Neuron (in vitro differentiated cells): ENCODE measurements around the gene FERMT1.
"Not testable (repeated sequence)": the region's sequence is repeated elsewhere in the genome, so short reads cannot be mapped to it uniquely, and the experiment has no call there.

Experiments used
- H2AFZ ChIP-seq: one replicate; pipeline ENCODE4 v1.6.1; 2013; ENCODE audit warnings: low read depth, mild to moderate bottlenecking, inconsistent platforms, low read length, moderate library complexity
- H3K27me3 ChIP-seq: one replicate; pipeline ENCODE4 v1.6.1; 2013; ENCODE audit warnings: low read length; ENCODE audit not compliant: insufficient read depth
- H3K36me3 ChIP-seq: one replicate; pipeline ENCODE4 v1.6.1; 2013; ENCODE audit warnings: low read length; ENCODE audit not compliant: insufficient read depth
- H3K4me1 ChIP-seq: one replicate; pipeline ENCODE4 v1.6.1; 2013; ENCODE audit warnings: low read length; ENCODE audit not compliant: insufficient read depth
- H3K4me3 ChIP-seq: 2 replicates; pipeline ENCODE4 v1.5.1; 2013; ENCODE audit warnings: mild to moderate bottlenecking, low read length, moderate library complexity
- H3K9me3 ChIP-seq: one replicate; pipeline ENCODE4 v1.6.1; 2013; ENCODE audit warnings: low read length

The FERMT1 gene

DNA sequence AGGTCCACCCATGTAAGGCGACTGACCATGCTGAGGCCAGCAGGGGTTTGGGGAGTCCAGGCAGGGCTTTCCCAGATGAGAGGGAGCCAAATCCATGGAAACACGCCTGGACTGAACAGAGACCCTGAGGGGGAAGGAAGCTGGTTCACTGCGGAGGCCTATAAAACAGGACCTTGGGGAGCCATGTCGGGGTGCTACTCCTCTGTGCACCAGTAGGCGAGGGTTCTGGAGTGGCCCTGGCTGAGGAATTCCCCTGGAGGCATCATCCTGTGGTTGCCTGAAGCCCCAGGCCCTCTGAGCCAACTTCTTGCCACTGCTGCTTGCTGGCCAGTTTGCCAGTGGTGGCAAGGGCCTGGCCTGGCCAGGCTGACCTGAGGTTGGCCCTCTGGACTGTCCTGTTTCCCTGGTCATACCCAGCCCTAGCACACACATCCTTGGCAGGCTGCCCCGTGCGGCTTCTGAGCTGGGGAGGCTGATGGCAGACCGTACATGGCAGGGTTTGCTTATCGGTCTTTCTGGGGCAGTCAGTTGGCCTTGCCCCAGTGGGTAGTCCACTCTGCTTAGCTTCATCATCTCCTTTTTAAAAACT, 66.8 kb downstream of the FERMT1 start:
- no peak overlapping the region for H2AFZ ChIP-seq
- H3K36me3 ChIP-seq = no peaks in the 10 kb centered on the region
- H3K9me3 ChIP-seq = no peaks in the 10 kb centered on the region
- H3K27me3 ChIP-seq = peaks cover 31% of the 10 kb centered on the region
- no peaks in the 10 kb centered on the region for H3K4me1 ChIP-seq
- H3K4me3 ChIP-seq = no peak overlapping the region

DNA sequence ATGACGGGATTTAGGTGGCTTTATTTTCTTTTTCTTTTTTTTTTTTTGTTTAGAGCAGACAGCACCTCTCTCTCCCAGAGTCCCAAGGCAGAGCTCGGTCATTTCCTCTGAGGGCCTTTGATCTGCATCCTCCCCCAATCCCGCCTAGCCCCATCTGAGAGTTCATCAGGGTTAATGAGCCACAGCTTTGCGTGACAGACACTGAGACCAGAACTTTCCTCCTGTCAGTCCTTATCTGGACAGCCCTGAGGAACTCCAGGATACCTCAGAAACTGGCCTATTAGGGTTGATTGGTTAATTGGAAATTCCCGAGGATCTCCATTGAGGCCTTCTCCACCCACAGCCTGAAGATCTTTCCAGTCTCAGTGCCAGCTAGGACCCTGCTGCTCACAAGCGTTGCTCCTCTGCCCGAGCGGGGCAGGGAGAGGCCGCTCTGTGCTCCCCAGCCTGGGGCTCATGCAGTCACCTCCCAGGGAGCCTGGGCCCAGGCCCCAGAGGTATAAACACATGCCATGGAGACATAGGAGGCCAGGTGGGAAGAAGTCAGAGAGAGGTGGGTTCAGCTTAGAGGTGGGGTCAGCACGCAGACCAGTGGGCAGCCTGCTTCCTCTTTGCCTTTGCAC, 67.6 kb downstream of the FERMT1 start:
- H3K36me3 ChIP-seq = no peaks in the 10 kb centered on the region
- peaks cover 39% of the 10 kb centered on the region for H3K27me3 ChIP-seq
- H2AFZ ChIP-seq = no peak overlapping the region
- no peaks in the 10 kb centered on the region for H3K4me1 ChIP-seq
- no peak overlapping the region for H3K4me3 ChIP-seq
- no peaks in the 10 kb centered on the region for H3K9me3 ChIP-seq

DNA sequence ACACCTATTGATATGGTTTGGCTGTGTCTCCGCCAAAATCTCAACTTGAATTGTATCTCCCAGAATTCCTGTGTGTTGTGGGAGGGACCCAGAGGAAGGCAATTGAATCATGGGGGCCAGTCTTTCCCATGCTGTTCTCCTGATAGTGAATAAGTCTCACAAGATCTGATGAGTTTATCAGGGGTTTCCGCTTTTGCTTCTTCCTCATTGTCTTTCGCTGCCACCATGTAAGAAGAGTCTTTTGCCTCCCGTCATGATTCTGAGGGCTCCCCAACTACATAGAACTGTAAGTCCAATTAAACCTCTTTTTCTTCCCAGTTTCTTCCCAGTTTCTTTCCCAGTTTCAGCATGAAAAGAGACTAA, 68.2 kb downstream of the FERMT1 start:
- peaks cover 45% of the 10 kb centered on the region for H3K27me3 ChIP-seq
- H3K4me3 ChIP-seq, H3K36me3 ChIP-seq, H3K9me3 ChIP-seq, H3K4me1 ChIP-seq, H2AFZ ChIP-seq: not testable (repeated sequence)

DNA sequence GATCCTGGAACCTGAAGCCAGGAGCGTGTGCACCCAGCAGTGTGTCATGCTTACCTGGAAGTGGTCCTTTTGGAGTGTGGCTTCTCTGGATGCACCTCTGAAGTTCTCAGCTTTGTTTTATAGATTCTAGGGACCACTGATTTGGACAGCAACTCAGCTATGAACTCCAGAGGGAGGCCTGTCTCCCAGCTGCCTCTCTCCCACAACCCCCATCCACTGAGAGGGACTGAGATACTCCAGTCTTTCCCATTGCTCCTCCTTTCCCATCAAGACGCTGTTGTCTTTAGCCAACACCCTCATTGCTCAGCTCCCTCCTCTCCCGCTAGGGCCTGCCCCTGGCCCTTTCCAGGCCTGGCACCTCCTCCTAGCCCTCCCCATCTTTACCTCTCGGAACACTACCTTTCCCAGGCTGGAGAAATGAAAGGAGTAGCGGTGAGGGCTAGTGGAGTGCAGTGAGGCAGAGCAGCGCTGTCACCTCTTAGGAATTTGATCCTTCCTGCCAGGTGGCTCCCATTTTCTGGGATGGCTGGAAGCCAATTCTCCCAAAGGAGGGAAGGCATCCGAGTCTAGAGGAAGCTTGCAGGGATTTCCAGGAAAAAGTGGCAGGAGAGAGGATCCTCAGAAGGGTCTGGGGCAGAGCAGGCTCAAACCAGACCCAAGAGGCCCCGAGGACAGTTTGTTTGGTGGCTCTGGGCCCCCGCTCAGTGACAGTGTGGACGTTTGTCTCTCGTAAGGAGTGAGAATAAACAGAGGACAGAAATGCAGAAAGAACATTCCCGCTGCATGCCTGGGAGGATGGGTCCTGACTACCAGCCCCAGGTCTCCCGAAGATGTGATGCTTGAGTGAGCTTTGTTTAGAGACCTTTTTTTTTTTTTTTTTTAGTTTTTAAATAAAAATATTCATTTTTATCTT, 68.8 kb downstream of the FERMT1 start, which contains the start of gene LRRN4:
TSS of gene LRRN4 (minus strand) at position 285 of the 913 bp plus-strand sequence. CDS start 1,261 bp downstream, outside the sequence.
- Histone ChIP-seq H2AFZ (no peak within 1 kb of the TSS), H3K9me3 (no peaks in the 10 kb centered on the region), H3K4me1 (no peaks in the 10 kb centered on the region), H3K4me3 (no peak within 1 kb of the TSS), H3K36me3 (no peaks in the 10 kb centered on the region), H3K27me3 (peaks cover 46% of the 10 kb centered on the region)

DNA sequence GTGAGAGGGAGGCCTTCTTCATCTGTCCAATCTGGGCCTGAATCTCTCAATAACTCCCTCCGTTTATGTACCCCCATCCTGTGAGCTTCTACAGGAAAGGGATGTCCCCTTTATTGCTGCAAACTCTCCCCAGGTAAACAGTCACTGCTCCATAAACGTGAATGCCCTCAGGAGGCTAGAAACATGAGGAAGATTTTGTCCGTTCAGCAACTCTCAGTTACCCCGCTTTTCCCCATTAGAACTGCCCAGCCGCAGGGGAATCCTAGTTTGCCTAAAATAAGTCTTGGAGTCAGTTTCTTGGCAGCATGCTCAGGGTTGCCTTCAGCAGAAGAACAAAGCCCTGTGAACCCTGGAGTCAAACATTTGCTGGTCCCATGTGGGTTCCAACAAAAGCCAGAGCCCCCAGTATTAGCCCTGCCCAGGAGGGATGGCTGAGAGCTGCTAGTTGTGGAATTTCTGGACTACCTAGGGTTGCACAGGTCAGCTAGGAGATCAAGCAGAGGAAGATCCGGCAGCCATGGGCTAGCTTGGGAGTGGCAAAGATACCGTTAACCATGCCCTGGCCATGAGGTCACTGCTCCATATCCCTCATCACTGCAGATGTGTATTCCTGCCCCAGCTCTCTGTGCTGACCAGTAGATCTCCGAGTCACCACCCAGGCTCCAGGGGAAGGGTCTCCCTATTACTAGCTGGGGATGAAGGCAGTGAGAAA, 69.6 kb downstream of the FERMT1 start:
- Histone ChIP-seq H3K27me3 (peaks cover 46% of the 10 kb centered on the region), H3K4me3 (no peak overlapping the region)

DNA sequence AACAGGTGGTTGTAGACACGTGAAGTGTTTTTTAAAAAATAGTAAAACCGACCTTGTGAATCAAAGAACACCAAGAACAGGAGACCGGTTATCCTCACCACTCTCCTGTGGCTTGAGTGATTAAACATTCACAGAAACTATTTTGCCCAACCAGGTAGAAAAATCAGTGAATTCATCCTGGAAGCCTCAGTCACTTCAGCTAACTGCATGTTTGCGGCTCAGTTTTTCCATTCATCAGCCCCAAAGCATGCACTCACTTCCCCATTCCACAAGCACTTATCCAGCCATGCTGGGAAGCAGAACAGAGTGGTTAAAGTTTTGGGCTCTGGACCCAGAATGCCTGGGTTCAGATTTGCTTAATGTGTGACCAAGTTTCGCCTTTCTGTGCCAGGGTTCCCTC, 71.3 kb downstream of the FERMT1 start:
- no peak overlapping the region for H3K4me3 ChIP-seq
- no peaks in the 10 kb centered on the region for H3K36me3 ChIP-seq
- peaks cover 46% of the 10 kb centered on the region for H3K27me3 ChIP-seq

More for the DNA sequence above, 69.6 kb downstream of the FERMT1 start:
- Histone ChIP-seq H3K9me3 (no peaks in the 10 kb centered on the region), H3K36me3 (no peaks in the 10 kb centered on the region), H3K4me1 (no peaks in the 10 kb centered on the region), H2AFZ (no peak overlapping the region)

DNA sequence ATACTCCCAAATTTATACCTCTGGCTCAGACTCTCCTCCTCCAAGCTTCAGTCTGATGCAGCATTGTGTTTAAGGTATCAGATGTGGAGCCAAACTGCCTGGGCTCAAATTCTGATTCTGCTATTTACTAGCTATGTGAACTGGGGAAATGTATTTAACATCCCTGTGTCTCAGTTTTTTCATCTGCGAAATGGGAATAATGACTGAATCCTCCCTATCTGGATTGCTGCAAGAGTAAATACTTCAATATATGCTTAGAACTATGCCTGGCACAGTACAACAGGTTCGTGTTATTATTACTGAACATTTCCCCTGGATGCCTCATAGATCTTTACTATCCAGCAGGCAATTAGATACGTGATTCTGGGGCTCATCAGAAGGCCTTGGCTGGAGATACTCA, 74.4 kb downstream of the FERMT1 start:
- H3K27me3 ChIP-seq = peaks cover 38% of the 10 kb centered on the region
- H3K9me3 ChIP-seq = no peaks in the 10 kb centered on the region
- H3K4me3 ChIP-seq = no peak overlapping the region
- no peaks in the 10 kb centered on the region for H3K4me1 ChIP-seq
- H2AFZ ChIP-seq = no peak overlapping the region
- no peaks in the 10 kb centered on the region for H3K36me3 ChIP-seq

More for the DNA sequence above, 71.3 kb downstream of the FERMT1 start:
- Histone ChIP-seq H3K4me1 (no peaks in the 10 kb centered on the region), H2AFZ (peak overlapping the region; percentile 78), H3K9me3 (no peaks in the 10 kb centered on the region)

DNA sequence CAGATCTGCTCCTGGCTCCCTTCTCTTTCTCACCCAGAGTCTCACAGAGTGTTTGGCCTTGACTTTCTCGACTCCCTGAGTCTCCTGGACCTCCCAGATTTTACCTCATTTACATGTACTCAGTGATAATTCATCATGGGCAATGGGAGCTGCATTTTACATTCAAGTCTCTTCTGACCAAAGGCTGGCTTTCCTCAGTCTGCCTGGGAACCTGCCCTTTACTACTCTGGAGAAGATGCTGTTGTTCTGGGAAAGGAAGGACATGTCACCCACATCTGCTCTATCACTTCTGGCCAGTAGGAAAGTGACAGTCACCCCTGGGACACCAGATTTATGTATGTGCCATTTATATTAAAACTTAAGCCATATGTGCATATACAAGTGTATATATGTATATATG, 76.4 kb downstream of the FERMT1 start:
- H3K27me3 ChIP-seq = peaks cover 19% of the 10 kb centered on the region
- no peak overlapping the region for H2AFZ ChIP-seq
- no peak overlapping the region for H3K4me3 ChIP-seq
- peaks cover 6% of the 10 kb centered on the region for H3K36me3 ChIP-seq
- no peaks in the 10 kb centered on the region for H3K4me1 ChIP-seq
- no peaks in the 10 kb centered on the region for H3K9me3 ChIP-seq

DNA sequence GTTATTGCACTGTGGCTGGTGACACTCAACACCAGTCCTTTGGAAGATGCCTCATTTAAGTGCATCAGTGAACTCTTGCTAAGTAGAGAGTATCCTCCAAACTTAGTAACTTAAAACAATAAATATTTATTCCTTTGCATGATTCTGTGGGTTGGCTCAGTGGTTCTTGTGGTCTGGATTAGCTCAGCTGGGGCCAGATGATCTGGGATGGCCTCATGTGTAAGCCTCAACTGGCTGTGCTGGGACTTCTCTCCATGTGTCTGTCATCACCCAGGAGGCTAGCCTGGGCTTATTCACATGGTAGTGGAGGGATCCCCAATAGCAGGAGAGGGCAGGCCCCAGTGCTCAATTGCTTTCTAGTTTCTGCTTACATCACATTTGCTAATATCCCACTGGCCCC, 77.3 kb downstream of the FERMT1 start:
- H3K27me3 ChIP-seq = peaks cover 10% of the 10 kb centered on the region
- peaks cover 5% of the 10 kb centered on the region for H3K9me3 ChIP-seq
- H2AFZ ChIP-seq = no peak overlapping the region
- H3K36me3 ChIP-seq = peaks cover 15% of the 10 kb centered on the region
- no peaks in the 10 kb centered on the region for H3K4me1 ChIP-seq
- H3K4me3 ChIP-seq = no peak overlapping the region

DNA sequence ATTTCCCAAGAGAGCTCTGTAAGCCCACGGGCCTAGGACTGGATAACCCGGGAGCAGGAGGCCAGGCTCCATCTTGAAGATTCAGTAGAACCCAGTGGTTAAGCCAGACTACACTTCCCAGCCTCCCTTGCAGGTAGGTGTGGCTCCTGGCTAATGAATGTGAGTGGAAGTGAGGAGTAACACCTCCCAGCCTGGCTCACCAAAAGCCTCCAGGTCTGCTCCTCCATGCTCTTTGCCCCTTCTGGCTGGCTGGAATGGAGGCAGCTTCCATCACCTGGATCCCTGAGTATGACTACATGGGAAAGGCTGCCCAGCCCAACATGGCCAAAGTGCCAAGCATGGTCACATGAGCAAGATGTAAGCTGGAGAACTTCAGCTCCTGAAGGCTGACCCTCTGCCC, 78.7 kb downstream of the FERMT1 start:
- Histone ChIP-seq H3K4me3 (no peak overlapping the region), H3K27me3 (no peaks in the 10 kb centered on the region), H3K4me1 (no peaks in the 10 kb centered on the region), H2AFZ (no peak overlapping the region), H3K9me3 (peaks cover 5% of the 10 kb centered on the region), H3K36me3 (peaks cover 27% of the 10 kb centered on the region)

DNA sequence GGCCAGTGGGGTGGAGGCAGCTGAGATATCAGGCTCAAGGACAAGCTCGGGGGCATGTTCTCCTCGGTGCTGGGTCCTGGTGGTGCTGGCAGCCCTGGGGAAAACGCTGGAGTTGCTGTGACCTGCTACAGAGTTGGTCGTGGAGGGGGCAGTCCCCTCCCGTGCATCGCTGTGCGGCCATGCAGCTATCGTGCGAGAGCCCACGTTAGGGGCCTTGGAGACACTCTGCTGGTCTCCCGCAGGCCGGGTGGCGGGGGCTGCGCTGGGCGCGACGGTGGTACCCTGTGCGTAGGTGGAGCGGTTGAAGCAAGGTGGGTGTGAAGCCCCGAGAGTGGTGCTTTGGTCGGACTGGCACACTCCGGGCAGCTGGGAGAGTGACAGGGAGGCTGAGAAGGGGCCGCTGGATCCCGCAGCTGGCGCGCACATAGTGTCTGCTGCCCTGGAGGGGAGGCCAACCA, 81.0 kb downstream of the FERMT1 start:
- H3K36me3 ChIP-seq = peaks cover 45% of the 10 kb centered on the region
- no peak overlapping the region for H3K4me3 ChIP-seq
- H3K4me1 ChIP-seq = no peaks in the 10 kb centered on the region
- H3K9me3 ChIP-seq = peaks cover 5% of the 10 kb centered on the region
- no peaks in the 10 kb centered on the region for H3K27me3 ChIP-seq
- H2AFZ ChIP-seq = no peak overlapping the region

DNA sequence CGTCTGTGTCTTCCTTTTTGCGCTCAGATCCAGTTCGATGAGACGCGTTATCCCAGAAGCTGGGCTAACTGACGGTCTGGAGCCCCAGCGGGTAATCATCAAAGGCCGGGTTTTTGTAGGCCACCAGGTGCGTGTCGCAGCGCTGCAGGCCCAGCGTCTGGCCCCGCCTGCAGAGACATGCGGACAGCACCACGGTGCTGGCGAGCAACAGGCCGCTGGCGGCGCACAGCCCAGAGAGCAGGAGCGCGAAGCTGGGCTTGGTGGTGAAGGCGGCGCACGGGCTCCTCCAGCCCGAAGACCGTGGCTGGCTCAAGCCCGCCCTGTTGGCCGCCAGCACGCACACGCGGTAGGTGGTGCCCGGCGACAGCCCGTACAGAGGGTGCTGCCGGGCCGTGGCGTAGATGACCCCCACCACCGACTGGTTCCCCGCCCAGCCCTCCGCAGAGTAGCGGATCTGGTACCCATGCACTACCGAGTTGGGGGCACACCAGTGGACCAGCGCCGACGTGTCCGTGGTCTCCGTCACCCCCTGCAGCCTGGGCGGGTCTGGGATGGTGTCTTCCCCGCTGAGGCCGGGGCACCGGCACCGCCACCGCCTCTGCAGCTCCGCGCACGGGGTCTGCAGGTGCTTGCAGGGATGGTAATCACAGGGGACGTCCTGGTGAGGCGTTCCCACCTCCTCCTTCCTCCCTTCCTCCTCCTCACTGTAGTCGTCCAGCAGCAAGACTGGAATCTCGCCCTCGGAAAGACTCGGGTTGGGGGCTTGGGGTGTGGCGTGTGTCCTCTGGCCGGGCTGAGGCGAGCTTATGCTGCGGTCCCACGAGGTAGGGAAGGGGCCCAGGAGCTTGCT, 81.6 kb downstream of the FERMT1 start:
- Histone ChIP-seq H3K27me3 (no peaks in the 10 kb centered on the region), H3K4me1 (no peaks in the 10 kb centered on the region), H3K9me3 (peaks cover 5% of the 10 kb centered on the region), H2AFZ (no peak overlapping the region), H3K4me3 (no peak overlapping the region), H3K36me3 (peaks cover 51% of the 10 kb centered on the region)
